ENCODE results near the gene LSR. TPM values are rescaled to one million over a fixed set of nuclear protein-coding genes. Genes with fewer than 3 reads are reported as not detected.
"Not testable (repeated sequence)": the region's sequence is repeated elsewhere in the genome, so short reads cannot be mapped to it uniquely, and the experiment has no call there.

Gene LSR
- total RNA-seq, 2 experiments from 2014 or later: 25.5 to 25.9 TPM

DNA sequence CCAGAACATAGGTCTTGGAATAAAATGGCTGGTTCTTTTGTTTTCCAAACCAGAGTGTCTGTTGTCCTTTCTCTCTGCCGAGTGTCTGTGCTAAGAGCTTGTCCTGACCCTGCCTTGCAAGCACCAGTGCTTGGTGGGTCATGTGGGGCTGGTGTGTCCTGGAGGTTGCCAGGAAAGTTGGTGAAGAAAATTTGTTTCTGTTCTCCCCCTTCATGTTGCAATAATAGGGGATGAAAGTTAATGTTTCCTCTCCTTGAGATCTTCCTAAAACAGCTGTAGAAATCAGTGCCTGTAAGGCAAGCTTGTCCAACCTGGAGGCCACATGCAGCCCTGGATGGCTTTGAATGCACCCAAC lies 36.3 kb downstream of the LSR start:
- CTCF ChIA-PET: no interaction called here
- Mint-ChIP-seq H3K27me3 (ENCODE audit: low read depth) (peaks cover 28% of the 10 kb centered on the region), H3K27ac (no peak overlapping the region), H3K4me3 (no peak overlapping the region), H3K4me1 (ENCODE audit: low read depth) (no peaks in the 10 kb centered on the region), H3K36me3 (ENCODE audit: low read depth) (no peaks in the 10 kb centered on the region), H3K9me3 (ENCODE audit: insufficient read depth) (no peaks in the 10 kb centered on the region)
- POLR2A ChIA-PET: no interaction called here
- ATAC-seq (no peak), DNase-seq (no peak)

DNA sequence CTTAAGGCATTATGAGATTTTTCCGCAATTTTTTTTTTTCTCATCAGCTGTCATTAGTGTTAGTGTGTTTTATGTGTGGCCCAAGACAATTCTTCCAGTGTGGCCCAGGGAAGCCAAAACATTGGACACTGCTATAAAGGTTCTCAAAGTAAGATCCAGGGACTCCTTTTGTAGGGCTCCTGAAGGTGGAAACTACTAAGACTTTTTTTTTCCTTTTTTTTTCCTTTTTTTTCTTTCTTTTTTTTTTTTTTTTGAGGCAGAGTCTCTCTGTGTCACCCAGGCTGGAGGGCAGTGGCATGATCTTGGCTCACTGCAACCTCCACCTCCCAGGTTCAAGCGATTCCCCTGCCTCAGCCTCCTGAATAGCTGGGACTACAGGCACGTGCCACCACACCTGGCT lies 36.7 kb downstream of the LSR start:
- DNase-seq; CTCF ChIA-PET; POLR2A ChIA-PET; H3K4me3 Mint-ChIP-seq; H3K27ac Mint-ChIP-seq; H3K4me1 Mint-ChIP-seq (ENCODE audit: low read depth); ATAC-seq; H3K36me3 Mint-ChIP-seq (ENCODE audit: low read depth); H3K9me3 Mint-ChIP-seq (ENCODE audit: insufficient read depth): not testable (repeated sequence)
- peaks cover 28% of the 10 kb centered on the region for H3K27me3 Mint-ChIP-seq (ENCODE audit: low read depth)

DNA sequence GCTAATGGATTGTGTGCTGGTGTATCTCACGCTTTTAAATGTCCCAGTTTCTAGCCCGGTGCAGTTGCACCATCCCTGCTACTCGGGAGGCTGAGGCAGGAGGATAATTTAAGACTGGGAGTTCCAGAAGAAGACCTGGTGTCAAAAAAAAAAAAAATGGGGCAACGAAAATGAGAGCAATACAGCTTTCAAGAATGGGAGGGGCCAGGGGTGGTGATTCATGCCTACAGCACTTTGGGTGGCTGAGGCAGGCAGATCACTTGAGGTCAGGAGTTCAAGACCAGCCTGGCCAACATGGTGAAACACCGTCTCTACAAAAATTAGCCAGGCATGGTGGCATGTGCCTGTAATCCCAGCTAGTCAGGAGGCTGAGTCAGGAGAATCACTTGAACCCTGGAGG lies 37.3 kb downstream of the LSR start:
- peaks cover 27% of the 10 kb centered on the region for H3K27me3 Mint-ChIP-seq (ENCODE audit: low read depth)
- DNase-seq; ATAC-seq; H3K36me3 Mint-ChIP-seq (ENCODE audit: low read depth); H3K9me3 Mint-ChIP-seq (ENCODE audit: insufficient read depth); POLR2A ChIA-PET; CTCF ChIA-PET; H3K27ac Mint-ChIP-seq; H3K4me1 Mint-ChIP-seq (ENCODE audit: low read depth); H3K4me3 Mint-ChIP-seq: not testable (repeated sequence)

DNA sequence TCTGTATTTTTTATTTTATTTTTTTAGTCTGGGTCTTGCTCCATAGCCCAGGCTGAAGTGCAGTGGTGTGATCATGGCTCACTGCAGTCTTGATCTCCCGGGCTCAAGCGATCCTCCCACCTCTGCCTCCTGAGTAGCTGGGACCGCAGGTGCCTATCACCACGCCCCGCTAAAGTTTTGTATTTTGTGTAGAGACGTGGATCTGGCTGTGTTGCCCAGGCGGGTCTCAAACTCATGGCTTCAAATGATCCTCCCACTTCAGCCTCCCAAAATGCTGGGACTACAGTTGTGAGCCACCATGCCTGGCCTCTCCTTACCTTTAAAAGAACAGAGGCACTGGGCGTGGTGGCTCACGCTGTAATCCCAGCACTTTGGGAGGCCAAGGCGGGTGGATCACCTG lies 38.9 kb downstream of the LSR start:
- POLR2A ChIA-PET: no interaction called here
- DNase-seq (no peak), ATAC-seq (no peak)
- H3K27me3 Mint-ChIP-seq (ENCODE audit: low read depth): peaks cover 16% of the 10 kb centered on the region
- no peaks in the 10 kb centered on the region for H3K4me1 Mint-ChIP-seq (ENCODE audit: low read depth)
- no peak overlapping the region for H3K27ac Mint-ChIP-seq
- no peaks in the 10 kb centered on the region for H3K36me3 Mint-ChIP-seq (ENCODE audit: low read depth)
- no peak overlapping the region for H3K4me3 Mint-ChIP-seq
- H3K9me3 Mint-ChIP-seq (ENCODE audit: insufficient read depth): no peaks in the 10 kb centered on the region
- CTCF ChIA-PET: no interaction called here

DNA sequence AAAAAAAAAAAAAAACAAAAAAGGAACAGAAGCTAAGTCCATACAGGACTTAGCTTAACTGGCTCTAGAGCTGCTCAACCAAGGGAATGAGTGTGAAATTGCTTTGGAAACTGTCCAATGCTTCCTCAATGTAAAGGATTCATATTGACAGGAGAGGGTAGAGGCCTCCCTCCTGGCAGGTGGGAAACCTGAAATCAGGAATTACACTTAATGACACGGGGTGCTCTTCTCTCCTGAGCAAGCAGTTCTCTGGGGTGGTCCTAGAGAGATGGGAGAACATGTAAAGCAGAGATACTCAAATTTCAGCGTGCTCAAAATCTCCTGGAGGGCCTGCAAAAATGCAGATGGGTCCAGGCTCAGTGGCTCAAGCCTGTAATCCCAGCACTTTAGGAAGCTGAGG lies 39.5 kb downstream of the LSR start:
- CTCF ChIA-PET: no interaction called here
- Mint-ChIP-seq H3K4me3 (no peak overlapping the region), H3K4me1 (ENCODE audit: low read depth) (no peaks in the 10 kb centered on the region), H3K36me3 (ENCODE audit: low read depth) (no peaks in the 10 kb centered on the region), H3K27ac (no peak overlapping the region), H3K9me3 (ENCODE audit: insufficient read depth) (no peaks in the 10 kb centered on the region), H3K27me3 (ENCODE audit: low read depth) (peaks cover 10% of the 10 kb centered on the region)
- no peak for DNase-seq
- POLR2A ChIA-PET: no interaction called here
- no peak for ATAC-seq

DNA sequence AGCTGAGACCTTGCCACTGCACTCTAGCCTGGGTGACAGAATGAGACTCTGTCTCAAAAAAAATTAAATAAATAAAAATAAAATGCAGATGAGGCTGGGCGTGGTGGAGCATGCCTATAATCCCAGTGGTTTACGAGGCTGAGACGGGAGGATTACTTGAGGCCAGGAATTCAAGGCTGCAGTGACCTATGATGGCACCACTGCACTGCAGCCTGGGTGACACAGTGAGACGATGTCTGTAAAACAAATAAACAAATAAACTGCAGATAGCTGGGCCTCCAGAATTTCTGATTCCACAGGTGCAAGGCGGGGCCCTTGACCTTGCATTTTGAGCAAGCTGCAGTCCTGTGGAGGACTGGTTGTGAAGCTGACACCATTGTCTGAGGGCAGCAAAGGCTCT lies 40.1 kb downstream of the LSR start:
- H3K27ac Mint-ChIP-seq: no peak overlapping the region
- H3K4me1 Mint-ChIP-seq (ENCODE audit: low read depth): no peaks in the 10 kb centered on the region
- POLR2A ChIA-PET: no interaction called here
- no peaks in the 10 kb centered on the region for H3K36me3 Mint-ChIP-seq (ENCODE audit: low read depth)
- ATAC-seq (no peak), DNase-seq (no peak)
- no peaks in the 10 kb centered on the region for H3K9me3 Mint-ChIP-seq (ENCODE audit: insufficient read depth)
- H3K27me3 Mint-ChIP-seq (ENCODE audit: low read depth): peaks cover 8% of the 10 kb centered on the region
- CTCF ChIA-PET: interaction anchor here (0.7 kb wide), 1 partner anchor 179 kb away, joined by 3 read pairs; no protein-coding TSS in a partner anchor
- no peak overlapping the region for H3K4me3 Mint-ChIP-seq

DNA sequence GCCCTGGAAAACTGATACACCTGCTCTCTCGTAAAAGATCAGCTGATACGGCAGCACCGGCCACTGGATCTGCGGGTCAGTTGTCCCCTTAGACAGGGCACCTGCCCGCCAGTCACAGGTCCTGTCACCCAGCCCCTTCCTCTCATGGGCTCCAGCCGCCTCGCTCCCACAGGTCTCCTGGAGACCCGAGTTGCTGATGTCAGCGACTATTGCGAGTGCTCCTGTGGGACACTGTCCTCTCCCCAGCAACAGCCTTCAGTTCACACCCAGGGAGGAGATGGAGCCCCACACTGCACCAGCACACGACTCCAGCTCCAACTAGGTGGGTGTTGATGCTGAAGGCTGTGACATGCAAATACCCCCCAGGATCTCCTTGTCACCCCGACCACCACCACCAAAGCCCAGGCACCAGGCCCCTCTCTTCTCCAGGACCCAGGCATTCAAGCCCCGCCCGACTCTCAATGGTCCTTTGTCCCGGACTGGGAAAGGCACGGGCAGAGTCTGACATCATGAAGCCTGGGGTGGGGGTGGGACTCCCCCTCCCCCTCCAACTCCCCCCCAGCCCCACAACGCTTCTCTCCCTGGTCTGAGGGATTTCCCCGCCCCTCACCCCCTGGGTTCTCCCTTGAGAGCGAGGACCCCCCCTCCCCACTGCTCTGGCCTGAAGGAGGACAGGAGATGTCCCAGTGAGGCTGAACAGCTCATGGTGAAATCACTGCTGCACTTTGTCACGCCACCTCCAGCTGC lies 41.8 kb downstream of the LSR start:
- Mint-ChIP-seq H3K4me3 (no peak overlapping the region), H3K36me3 (ENCODE audit: low read depth) (no peaks in the 10 kb centered on the region), H3K9me3 (ENCODE audit: insufficient read depth) (no peaks in the 10 kb centered on the region), H3K27ac (no peak overlapping the region), H3K4me1 (ENCODE audit: low read depth) (no peaks in the 10 kb centered on the region), H3K27me3 (ENCODE audit: low read depth) (peaks cover 4% of the 10 kb centered on the region)
- DNase-seq (no peak), ATAC-seq (no peak)
- POLR2A ChIA-PET: no interaction called here
- CTCF ChIA-PET: no interaction called here

DNA sequence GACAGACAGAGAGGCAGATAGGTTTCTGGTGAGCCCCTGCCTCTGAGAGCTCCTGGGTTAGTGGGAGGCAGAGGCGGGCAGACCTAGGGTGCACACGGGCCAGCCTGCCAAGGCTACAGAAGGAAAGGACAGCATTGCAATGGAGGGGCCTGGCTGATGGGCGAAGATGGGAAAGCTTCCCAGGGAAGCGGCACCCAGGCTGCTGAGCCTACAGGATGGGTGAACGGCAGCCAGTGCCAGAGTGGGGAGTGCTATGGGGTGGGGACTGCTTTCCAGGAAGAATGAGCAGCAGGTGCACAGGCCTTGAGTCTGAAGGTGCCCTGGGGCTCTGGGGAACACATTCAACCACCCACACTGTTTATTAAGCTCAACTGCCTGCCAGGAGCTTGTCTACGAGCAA lies 42.5 kb downstream of the LSR start:
- ChIA-PET CTCF (no interaction called here), POLR2A (no interaction called here)
- Mint-ChIP-seq H3K27me3 (ENCODE audit: low read depth) (peaks cover 4% of the 10 kb centered on the region), H3K27ac (no peak overlapping the region), H3K36me3 (ENCODE audit: low read depth) (no peaks in the 10 kb centered on the region), H3K4me1 (ENCODE audit: low read depth) (no peaks in the 10 kb centered on the region), H3K4me3 (no peak overlapping the region), H3K9me3 (ENCODE audit: insufficient read depth) (no peaks in the 10 kb centered on the region)
- ATAC-seq (no peak), DNase-seq (no peak)

DNA sequence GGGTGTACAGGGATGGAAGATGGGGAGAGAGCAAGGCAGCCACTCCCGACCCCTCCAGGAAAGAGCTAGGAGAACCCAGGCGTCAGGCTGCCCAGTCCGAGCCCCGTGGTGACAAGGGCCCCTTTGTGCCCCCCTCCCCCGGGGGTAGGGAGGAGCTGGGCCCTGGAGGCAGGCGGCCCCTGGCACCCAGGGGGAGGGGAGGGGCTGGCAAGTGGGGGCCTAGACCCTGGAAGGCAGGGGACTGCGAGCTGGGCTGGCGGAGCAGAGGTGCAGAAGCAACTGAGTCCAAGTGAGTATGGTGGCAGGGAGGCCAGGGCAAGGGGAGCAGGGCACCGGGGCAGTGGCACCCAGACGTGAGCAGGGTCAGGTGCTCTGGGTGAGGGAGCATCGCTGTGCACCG lies 43.1 kb downstream of the LSR start, which contains the start of gene MAG:
MAG (plus strand) TSS at position 246 of the 400 bp plus-strand sequence. CDS start 3,248 bp downstream, outside the sequence.
- CTCF ChIA-PET: no interaction called here
- no peaks in the 10 kb centered on the region for H3K4me1 Mint-ChIP-seq (ENCODE audit: low read depth)
- H3K27me3 Mint-ChIP-seq (ENCODE audit: low read depth): peaks cover 4% of the 10 kb centered on the region
- H3K36me3 Mint-ChIP-seq (ENCODE audit: low read depth): no peaks in the 10 kb centered on the region
- H3K27ac Mint-ChIP-seq: no peak within 1 kb of the TSS
- no peak for DNase-seq
- POLR2A ChIA-PET: no interaction called here
- no peaks in the 10 kb centered on the region for H3K9me3 Mint-ChIP-seq (ENCODE audit: insufficient read depth)
- H3K4me3 Mint-ChIP-seq: no peak within 1 kb of the TSS
- ATAC-seq: no peak

DNA sequence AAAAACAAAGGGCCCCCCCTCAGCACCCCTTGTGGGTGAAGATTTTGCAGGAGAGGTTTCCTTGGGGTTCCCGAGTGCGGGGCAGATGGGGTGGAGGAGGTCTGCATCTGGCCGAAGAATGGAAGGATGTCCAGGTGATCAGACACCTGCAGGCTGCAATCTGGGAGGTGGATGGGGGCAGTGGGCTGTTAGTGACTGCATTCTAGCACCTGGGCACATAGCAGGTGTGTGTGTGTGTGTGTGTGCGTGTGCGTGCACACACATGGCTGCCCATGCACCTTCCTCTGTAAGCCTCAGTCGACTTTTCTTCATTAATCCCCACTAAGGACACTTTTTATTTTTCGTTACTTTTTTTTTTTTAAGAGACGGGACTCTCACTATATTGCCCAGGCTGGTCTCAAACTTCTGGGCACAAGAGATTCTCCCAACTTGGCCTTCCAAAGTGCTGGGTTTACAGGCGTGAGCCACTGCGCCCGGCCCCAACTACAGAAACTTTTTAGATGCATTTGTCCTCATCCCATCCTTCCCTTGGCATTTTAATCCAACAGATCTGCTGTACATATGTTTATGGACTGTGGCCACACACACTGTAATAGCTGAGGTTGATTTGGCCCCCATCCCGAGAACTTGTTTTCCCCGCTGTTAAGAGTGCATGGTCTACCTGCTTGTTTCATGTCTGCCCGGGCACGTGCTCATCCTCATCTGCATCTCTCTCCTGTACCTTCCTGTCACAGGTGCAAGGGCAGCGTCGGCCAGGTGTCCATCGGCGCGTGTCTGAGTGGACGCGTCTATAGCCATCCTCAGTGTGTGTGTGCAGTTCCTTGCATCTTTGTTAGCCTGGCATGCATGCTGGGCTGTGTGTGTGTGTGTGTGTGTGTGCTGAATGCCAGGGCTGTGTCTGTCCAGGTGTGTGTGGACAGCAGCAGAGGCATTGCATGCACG lies 43.9 kb downstream of the LSR start:
- Mint-ChIP-seq H3K36me3 (ENCODE audit: low read depth) (no peaks in the 10 kb centered on the region), H3K27ac (no peak overlapping the region), H3K4me1 (ENCODE audit: low read depth) (no peaks in the 10 kb centered on the region), H3K27me3 (ENCODE audit: low read depth) (peaks cover 4% of the 10 kb centered on the region), H3K9me3 (ENCODE audit: insufficient read depth) (no peaks in the 10 kb centered on the region), H3K4me3 (no peak overlapping the region)
- CTCF ChIA-PET: no interaction called here
- ATAC-seq (no peak), DNase-seq (no peak)
- POLR2A ChIA-PET: no interaction called here

DNA sequence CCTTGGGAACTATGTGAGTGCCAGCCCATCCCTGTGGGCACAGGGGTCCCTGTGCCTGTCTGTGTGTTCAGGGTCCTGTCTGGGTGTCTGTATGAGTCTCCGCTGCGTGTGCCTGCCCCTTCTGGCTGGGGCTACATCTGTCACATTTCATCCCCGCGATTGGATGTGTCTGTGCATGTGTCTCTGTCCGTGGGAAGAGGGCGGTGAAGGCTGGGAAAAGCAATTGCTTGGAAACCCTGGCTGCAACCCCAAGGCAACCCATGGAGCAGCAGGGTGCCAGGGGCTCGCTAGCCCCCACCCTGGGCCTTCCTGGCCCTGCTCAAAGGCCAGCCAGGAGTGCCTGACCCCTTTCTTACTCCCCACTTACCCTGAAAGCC lies 44.5 kb downstream of the LSR start:
- Mint-ChIP-seq H3K4me1 (ENCODE audit: low read depth) (no peaks in the 10 kb centered on the region), H3K4me3 (no peak overlapping the region), H3K27ac (no peak overlapping the region), H3K9me3 (ENCODE audit: insufficient read depth) (no peaks in the 10 kb centered on the region), H3K27me3 (ENCODE audit: low read depth) (peaks cover 3% of the 10 kb centered on the region), H3K36me3 (ENCODE audit: low read depth) (no peaks in the 10 kb centered on the region)
- ATAC-seq (no peak), DNase-seq (no peak)
- ChIA-PET POLR2A (no interaction called here), CTCF (no interaction called here)

DNA sequence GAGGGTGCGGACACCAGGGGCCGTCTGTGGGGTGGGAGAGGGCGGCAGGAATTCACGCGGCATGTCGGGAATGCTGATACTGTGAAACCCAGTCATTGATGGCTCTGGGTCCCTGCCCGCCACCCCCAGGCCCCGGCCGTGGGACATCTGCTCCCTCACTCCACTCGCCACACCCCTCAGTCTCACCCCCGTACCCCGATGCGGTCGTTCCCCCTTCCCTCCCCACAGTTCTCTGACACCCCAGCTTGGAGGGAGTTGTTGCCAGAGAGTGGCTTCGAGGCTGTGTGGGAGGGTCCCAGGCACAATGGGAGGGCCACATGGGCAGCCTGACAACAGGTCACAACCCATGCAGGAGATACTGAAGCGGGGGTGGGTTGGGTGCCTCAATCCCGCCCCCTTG lies 45.0 kb downstream of the LSR start:
- DNase-seq (no peak), ATAC-seq (no peak)
- no peaks in the 10 kb centered on the region for H3K36me3 Mint-ChIP-seq (ENCODE audit: low read depth)
- peaks cover 2% of the 10 kb centered on the region for H3K27me3 Mint-ChIP-seq (ENCODE audit: low read depth)
- H3K27ac Mint-ChIP-seq: no peak overlapping the region
- H3K9me3 Mint-ChIP-seq (ENCODE audit: insufficient read depth): no peaks in the 10 kb centered on the region
- ChIA-PET CTCF (no interaction called here), POLR2A (no interaction called here)
- H3K4me1 Mint-ChIP-seq (ENCODE audit: low read depth): no peaks in the 10 kb centered on the region
- H3K4me3 Mint-ChIP-seq: no peak overlapping the region

Data from activated CD8-positive, alpha-beta T cell treated with anti-CD3 and anti-CD28 coated beads, Interleukin-2, amount 10 ng/mL, durations not matched to agents 7 days and 5 days (primary cell).